ENCODE results near the gene ZBED4. TPM values are rescaled to one million over a fixed set of nuclear protein-coding genes. Genes with fewer than 3 reads are reported as not detected.

The ZBED4 gene
- total and polyA plus RNA-seq, 8 donors = 12.8 to 19.8 (median 15.1) TPM

GRCh38 chr22:49847751-49848689 is 5.6 kb upstream of the ZBED4 start:
- peak overlapping the region; percentile 47 to 70 for H3K4me3 ChIP-seq
- peak overlapping the region in 1 of 2 donors; percentile 58 for H3K27ac ChIP-seq
- DNase-seq (peak in 1 of 4 donors; percentile 94), ATAC-seq (peak; percentile 24)
- peaks cover 26 to 37% of the 10 kb centered on the region in 2 donors for H3K27me3 ChIP-seq
- no peaks in the 10 kb centered on the region for H3K9me3 ChIP-seq
- no peaks in the 10 kb centered on the region for H3K36me3 ChIP-seq
- intact Hi-C loops (cut with DNase I) = no loop called here
- H3K4me1 ChIP-seq = peaks cover 4 to 35% of the 10 kb centered on the region in 2 donors
- no peak for TF ChIP-seq CTCF (IDR thresholded peaks at IDR 0.05)

- Histone ChIP-seq H3K27me3 (peaks cover 26 to 37% of the 10 kb centered on the region in 2 donors), H3K4me1 (peaks cover 4 to 36% of the 10 kb centered on the region in 2 donors), H3K4me3 (peak overlapping the region; percentile 47 to 70), H3K36me3 (no peaks in the 10 kb centered on the region), H3K9me3 (no peaks in the 10 kb centered on the region), H3K27ac (peak overlapping the region in 1 of 2 donors; percentile 58)
- no peak for ATAC-seq
- TF ChIP-seq CTCF (IDR thresholded peaks at IDR 0.05) = no peak
- peak in 1 of 4 donors; percentile 85 for DNase-seq
- intact Hi-C loops (cut with DNase I) = no loop called here
Measured at GRCh38 chr22:49848690-49849160, 4.9 kb upstream of the ZBED4 start.

DNA sequence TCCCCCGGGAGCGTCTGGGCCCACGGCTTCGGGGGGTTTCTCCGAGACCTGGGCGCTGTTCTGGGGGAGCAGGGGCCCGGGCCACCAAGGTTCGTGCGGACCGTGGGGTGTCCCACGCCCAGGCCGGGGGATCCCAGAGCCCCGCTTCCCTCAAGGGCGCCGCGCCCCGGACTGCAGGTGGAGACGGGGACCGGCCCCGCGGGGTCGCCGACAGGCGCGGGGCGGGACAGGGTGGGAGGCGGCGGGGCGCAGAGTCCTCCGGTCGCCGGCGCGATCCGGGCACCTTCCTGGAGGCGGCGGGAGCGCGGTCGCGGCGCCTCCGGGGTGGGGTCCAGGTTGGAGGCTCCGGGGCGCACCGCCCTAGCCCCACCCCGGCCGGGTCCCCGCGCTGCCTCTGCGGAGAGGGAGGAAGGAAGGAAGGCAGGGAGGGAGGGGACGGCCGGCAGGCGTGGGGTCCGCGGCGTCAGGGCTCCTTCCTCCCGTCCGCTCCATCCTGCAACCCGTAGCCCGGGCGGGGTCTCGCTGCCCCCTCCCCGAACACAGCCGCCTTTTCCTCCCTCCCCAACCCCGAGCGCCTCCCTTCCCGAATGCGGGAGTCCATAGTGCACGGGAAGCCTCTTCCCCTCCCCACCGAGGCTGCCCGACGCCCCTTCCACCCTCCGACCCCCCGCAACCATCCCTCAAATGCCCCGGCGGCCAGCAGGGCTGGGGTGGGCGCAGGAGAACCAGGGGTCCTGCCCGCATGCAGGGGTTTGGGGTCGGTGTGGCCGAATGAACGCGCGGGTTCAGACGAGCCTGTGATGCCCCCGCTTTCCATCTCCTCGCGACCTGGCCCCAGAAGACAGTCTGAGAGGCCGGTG is 4.3 kb upstream of the ZBED4 start:
- intact Hi-C loops (cut with DNase I) = no loop called here

DNA sequence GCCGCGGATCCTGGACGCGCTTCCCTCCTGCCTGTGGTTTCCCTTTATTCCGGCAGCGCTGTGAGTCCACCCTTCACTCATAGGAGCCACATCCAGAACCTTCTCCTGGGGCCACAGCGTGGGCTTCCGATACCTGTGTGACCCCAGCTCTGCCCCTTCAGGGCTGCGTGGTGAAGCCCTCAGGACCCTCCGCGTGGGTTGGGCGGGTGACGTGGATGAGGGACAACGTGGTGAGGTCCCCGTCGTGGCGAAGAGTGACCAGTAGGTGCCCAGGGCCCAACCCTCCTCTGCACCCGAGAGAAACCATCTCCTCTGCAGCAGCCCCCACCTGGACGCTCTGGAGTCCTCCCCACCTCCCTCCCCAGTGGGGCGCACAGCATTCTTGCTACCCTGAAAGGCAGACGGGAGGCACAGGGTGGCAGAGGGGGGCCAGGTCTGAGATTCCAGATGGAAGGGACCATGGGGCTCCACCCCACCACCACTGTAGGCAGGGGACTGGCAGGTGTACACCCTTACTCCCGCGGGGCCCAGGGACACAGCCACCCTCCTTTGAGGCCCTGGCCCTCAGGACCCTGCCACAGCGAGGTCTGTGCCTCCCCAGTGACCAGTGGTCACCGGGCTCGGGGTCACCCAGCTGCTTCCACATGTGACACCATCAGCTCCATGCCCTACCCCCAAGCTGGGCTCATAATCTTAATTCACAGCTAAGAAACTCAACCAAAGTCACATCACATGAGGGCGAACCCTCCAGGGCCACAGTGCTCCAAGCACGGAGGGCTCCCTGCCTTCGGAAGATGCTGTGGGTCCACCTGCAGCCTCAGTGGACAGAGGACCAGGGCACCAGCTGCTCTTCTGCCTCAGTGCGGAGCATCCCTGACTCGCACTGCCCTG is 3.4 kb upstream of the ZBED4 start:
- peaks cover 26 to 37% of the 10 kb centered on the region in 2 donors for H3K27me3 ChIP-seq
- H3K27ac ChIP-seq = no peak overlapping the region
- H3K9me3 ChIP-seq = no peaks in the 10 kb centered on the region
- H3K36me3 ChIP-seq = no peaks in the 10 kb centered on the region
- ATAC-seq (no peak), DNase-seq (no peak)
- intact Hi-C loops (cut with DNase I) = no loop called here
- peak overlapping the region; percentile 47 to 70 for H3K4me3 ChIP-seq
- H3K4me1 ChIP-seq = peaks cover 13 to 46% of the 10 kb centered on the region in 2 donors
- TF ChIP-seq CTCF (IDR thresholded peaks at IDR 0.05) = no peak

More for the DNA sequence above, 4.3 kb upstream of the ZBED4 start:
- Histone ChIP-seq H3K4me3 (peak overlapping the region; percentile 47 to 70), H3K27me3 (peaks cover 26 to 37% of the 10 kb centered on the region in 2 donors), H3K4me1 (peaks cover 4 to 37% of the 10 kb centered on the region in 2 donors), H3K27ac (no peak overlapping the region), H3K36me3 (no peaks in the 10 kb centered on the region), H3K9me3 (no peaks in the 10 kb centered on the region)
- DNase-seq (peak in 1 of 4 donors; percentile 87), ATAC-seq (no peak)
- TF ChIP-seq CTCF (IDR thresholded peaks at IDR 0.05) = no peak
